ENCODE measurements around the gene PC. TPM values are rescaled to one million over a fixed set of nuclear protein-coding genes. Genes with fewer than 3 reads are reported as not detected.

Gene PC
- total RNA-seq, 1 donor from 2014 or later, result 5.2 TPM

Small RNA genes lying within 50 kb of the gene (microRNA-seq; reads per million reads assigned to microRNA genes)
- gene MIR3163 (ENCODE audit: borderline number of aligned reads), result not detected

Other genes starting within 250 kb of the PC start
- 1.1 TPM for gene SPTBN2, start 229.2 kb downstream of the PC start, total RNA-seq
- 6.5 TPM for gene RCE1, start 114.9 kb downstream of the PC start, total RNA-seq
- 17.2 TPM for gene LRFN4, start 101.3 kb downstream of the PC start, total RNA-seq
- not detected for gene C11orf86, start 16.9 kb upstream of the PC start, total RNA-seq
- 0.37 TPM for gene SYT12, start 64.8 kb upstream of the PC start, total RNA-seq
- gene RHOD, start 98.5 kb upstream of the PC start, total RNA-seq, result 67.6 TPM
- 37.5 TPM for gene KDM2A, start 160.9 kb upstream of the PC start, total RNA-seq